Adipocyte (in vitro differentiated cells): ENCODE results near the gene TAX1BP3.

Source experiments
- DNase-seq: peaks from one replicate; pipeline ENCODE4 v3.0.0-alpha.2; 2015; ENCODE audit warnings: low read depth
- H3K27me3 ChIP-seq: replicated peaks from 2 replicates; pipeline ENCODE4 v1.7.0; 2013; ENCODE audit warnings: mild to moderate bottlenecking, low read length, moderate library complexity; ENCODE audit not compliant: control insufficient read depth, insufficient read depth
- H3K36me3 ChIP-seq: 2 replicates; pipeline ENCODE4 v1.7.0; 2013; ENCODE audit warnings: low read length, mild to moderate bottlenecking, moderate library complexity; ENCODE audit not compliant: control insufficient read depth, insufficient read depth, severe bottlenecking
- H3K4me1 ChIP-seq: 2 replicates; pipeline ENCODE4 v1.7.0; 2013; ENCODE audit warnings: mild to moderate bottlenecking, low read length, moderate library complexity; ENCODE audit not compliant: control insufficient read depth, insufficient read depth
- H3K4me3 ChIP-seq: 2 replicates; pipeline ENCODE4 v1.7.0; 2013; ENCODE audit warnings: mild to moderate bottlenecking, low read length, moderate library complexity
- H3K9ac ChIP-seq: 2 replicates; pipeline ENCODE4 v1.7.0; 2013; ENCODE audit warnings: mild to moderate bottlenecking, low read length, moderate library complexity
- H3K9me3 ChIP-seq: 2 replicates; pipeline ENCODE4 v1.7.0; 2013; ENCODE audit warnings: mild to moderate bottlenecking, low read length, moderate library complexity; ENCODE audit not compliant: control insufficient read depth

TAX1BP3 gene

GRCh38 chr17:3695723-3696411, 27.5 kb upstream of the TAX1BP3 start, which contains the start of gene P2RX5:
P2RX5 (minus strand) TSS chr17:3696155; CDS start chr17:3696005, 150 bp downstream.
- Histone ChIP-seq H3K4me3 (peak within 1 kb of the TSS; percentile 78), H3K27me3 (peaks cover 10% of the 10 kb centered on the region), H3K4me1 (peaks cover 4% of the 10 kb centered on the region), H3K9me3 (peaks cover 12% of the 10 kb centered on the region), H3K36me3 (no peaks in the 10 kb centered on the region), H3K9ac (no peak within 1 kb of the TSS)
- DNase-seq = peak; percentile 41

- Histone ChIP-seq H3K9ac (no peak overlapping the region), H3K27me3 (peaks cover 10% of the 10 kb centered on the region), H3K36me3 (no peaks in the 10 kb centered on the region), H3K4me3 (peak overlapping the region; percentile 78), H3K9me3 (peaks cover 12% of the 10 kb centered on the region), H3K4me1 (peaks cover 4% of the 10 kb centered on the region)
- no peak for DNase-seq
Measured at GRCh38 chr17:3695129-3695722, 26.8 kb upstream of the TAX1BP3 start.

GRCh38 chr17:3693829-3694231, 25.5 kb upstream of the TAX1BP3 start:
- Histone ChIP-seq H3K4me1 (peaks cover 4% of the 10 kb centered on the region), H3K4me3 (no peak overlapping the region), H3K9ac (no peak overlapping the region), H3K36me3 (no peaks in the 10 kb centered on the region), H3K9me3 (peaks cover 12% of the 10 kb centered on the region), H3K27me3 (peaks cover 10% of the 10 kb centered on the region)
- no peak for DNase-seq

DNA sequence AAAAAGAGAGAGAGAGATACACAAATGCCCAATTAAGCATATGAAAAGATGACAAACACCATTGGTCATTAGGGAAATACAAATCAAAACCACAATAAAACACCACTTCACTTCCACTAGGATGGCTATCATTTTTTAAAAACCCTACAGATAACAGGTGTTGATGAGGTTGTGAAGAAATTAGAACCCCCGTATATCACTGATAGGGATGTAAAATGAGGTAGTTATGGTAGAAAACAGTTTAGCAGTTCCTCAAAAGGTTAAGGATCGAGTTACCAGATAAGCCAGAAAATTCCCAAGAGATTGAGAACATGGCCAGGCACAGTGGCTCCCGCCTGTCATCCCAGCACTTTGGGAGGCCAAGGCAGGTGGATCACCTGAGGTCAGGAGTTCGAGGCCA, 24.8 kb upstream of the TAX1BP3 start:
- no peak for DNase-seq
- H3K36me3 ChIP-seq = no peaks in the 10 kb centered on the region
- peaks cover 4% of the 10 kb centered on the region for H3K4me1 ChIP-seq
- no peak overlapping the region for H3K9ac ChIP-seq
- H3K9me3 ChIP-seq = peaks cover 6% of the 10 kb centered on the region
- H3K4me3 ChIP-seq = no peak overlapping the region
- H3K27me3 ChIP-seq = peaks cover 10% of the 10 kb centered on the region

DNA sequence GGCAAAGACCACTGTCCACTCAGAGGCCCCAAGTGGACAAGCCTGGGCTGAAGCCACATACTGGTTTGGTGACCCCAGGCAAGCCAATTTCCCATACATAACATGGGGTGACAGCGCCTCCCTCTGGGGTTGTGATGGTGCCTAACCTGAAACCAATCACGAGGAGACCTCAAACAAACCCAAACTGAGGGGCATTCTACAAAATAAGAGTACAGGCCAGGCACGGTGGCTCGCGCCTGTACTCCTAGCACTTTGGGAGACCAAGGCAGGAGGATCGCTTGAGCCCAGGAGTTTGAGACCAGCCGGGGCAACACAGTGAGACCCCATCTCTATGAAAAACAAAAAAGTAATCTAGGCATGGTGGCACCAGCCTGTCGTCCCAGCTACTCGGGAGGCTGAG, 24.0 kb upstream of the TAX1BP3 start:
- Histone ChIP-seq H3K4me3 (no peak overlapping the region), H3K27me3 (peaks cover 10% of the 10 kb centered on the region), H3K9me3 (no peaks in the 10 kb centered on the region), H3K36me3 (no peaks in the 10 kb centered on the region), H3K9ac (no peak overlapping the region), H3K4me1 (peaks cover 4% of the 10 kb centered on the region)
- no peak for DNase-seq

GRCh38 chr17:3691617-3692067, 23.3 kb upstream of the TAX1BP3 start:
- DNase-seq = no peak
- Histone ChIP-seq H3K27me3 (peaks cover 10% of the 10 kb centered on the region), H3K36me3 (no peaks in the 10 kb centered on the region), H3K4me3 (no peak overlapping the region), H3K9ac (no peak overlapping the region), H3K9me3 (no peaks in the 10 kb centered on the region), H3K4me1 (peaks cover 4% of the 10 kb centered on the region)

GRCh38 chr17:3690094-3690715, 21.8 kb upstream of the TAX1BP3 start:
- Histone ChIP-seq H3K36me3 (no peaks in the 10 kb centered on the region), H3K4me3 (no peak overlapping the region), H3K27me3 (peaks cover 11% of the 10 kb centered on the region), H3K9ac (no peak overlapping the region), H3K4me1 (peaks cover under 1% of the 10 kb centered on the region), H3K9me3 (no peaks in the 10 kb centered on the region)
- DNase-seq = no peak

GRCh38 chr17:3689262-3690093, 21.1 kb upstream of the TAX1BP3 start:
- H3K4me1 ChIP-seq = no peaks in the 10 kb centered on the region
- no peak for DNase-seq
- peaks cover 18% of the 10 kb centered on the region for H3K27me3 ChIP-seq
- H3K36me3 ChIP-seq = no peaks in the 10 kb centered on the region
- H3K4me3 ChIP-seq = no peak overlapping the region
- H3K9me3 ChIP-seq = no peaks in the 10 kb centered on the region
- no peak overlapping the region for H3K9ac ChIP-seq

GRCh38 chr17:3688852-3689261, 20.5 kb upstream of the TAX1BP3 start:
- H3K27me3 ChIP-seq = peaks cover 23% of the 10 kb centered on the region
- no peaks in the 10 kb centered on the region for H3K9me3 ChIP-seq
- no peak overlapping the region for H3K9ac ChIP-seq
- DNase-seq = no peak
- H3K36me3 ChIP-seq = no peaks in the 10 kb centered on the region
- H3K4me3 ChIP-seq = no peak overlapping the region
- H3K4me1 ChIP-seq = no peaks in the 10 kb centered on the region

DNA sequence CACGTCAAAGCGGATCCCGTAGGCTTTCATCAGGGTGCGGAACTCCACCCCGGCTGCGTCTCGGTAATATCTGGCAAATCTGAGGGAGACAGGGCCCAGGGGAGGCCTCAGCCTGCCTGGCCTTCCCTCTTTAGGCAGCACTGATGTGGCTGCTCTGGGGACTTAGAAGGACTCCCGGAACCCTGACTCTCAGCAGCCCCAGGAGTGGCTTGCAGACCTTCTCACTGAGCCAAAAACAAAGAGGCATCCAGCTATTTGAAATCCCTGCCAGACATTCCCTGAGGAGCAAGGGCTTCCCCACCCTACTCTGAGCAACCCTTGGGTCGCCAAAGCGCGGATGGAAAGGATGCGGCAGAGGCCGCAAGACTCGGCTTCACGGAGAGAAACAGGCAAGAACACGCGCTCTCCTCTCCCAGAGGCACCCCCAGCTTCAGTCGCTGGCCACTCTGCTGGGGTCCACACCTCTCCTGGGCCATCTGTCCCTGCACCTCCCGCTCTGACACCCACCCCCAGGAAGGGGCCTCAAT, 19.7 kb upstream of the TAX1BP3 start:
- H3K4me3 ChIP-seq = no peak overlapping the region
- no peaks in the 10 kb centered on the region for H3K4me1 ChIP-seq
- H3K9me3 ChIP-seq = no peaks in the 10 kb centered on the region
- H3K27me3 ChIP-seq = peaks cover 26% of the 10 kb centered on the region
- no peaks in the 10 kb centered on the region for H3K36me3 ChIP-seq
- DNase-seq = no peak
- H3K9ac ChIP-seq = no peak overlapping the region

DNA sequence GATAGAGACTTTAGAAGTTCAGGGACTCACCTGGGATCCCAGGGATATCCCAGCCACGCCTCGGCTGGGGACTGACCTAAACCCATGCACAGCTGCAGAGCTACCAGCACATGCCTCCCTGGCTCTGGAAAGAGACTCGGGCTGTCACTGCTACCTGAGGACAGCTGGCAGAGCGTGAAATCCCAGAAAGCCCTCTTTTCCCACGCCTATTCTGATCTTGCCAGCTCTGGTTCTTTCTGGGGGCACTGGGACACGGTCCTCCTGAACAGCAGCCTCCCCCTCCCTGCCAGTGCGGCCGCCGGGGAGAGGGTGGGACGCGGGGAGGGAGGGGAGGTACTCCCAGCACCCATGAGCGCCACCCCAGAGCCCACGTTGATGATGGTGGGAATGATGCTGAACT, 16.8 kb upstream of the TAX1BP3 start:
- Histone ChIP-seq H3K9me3 (no peaks in the 10 kb centered on the region), H3K36me3 (no peaks in the 10 kb centered on the region), H3K4me1 (no peaks in the 10 kb centered on the region), H3K9ac (no peak overlapping the region), H3K27me3 (peaks cover 33% of the 10 kb centered on the region), H3K4me3 (no peak overlapping the region)
- DNase-seq = no peak
